GM21528 (cell line): ENCODE measurements around the gene ZDHHC14.
A peak's percentile ranks its signal among the peaks of the same experiment; 100 is the strongest.
"Not testable (repeated sequence)": the region's sequence is repeated elsewhere in the genome, so short reads cannot be mapped to it uniquely, and the experiment has no call there.

ENCODE experiments used
- ATAC-seq: cut with Tn5 transposase; IDR thresholded peaks from one replicate; pipeline ENCODE4 v1.9.1; 2021; ENCODE audit warnings: mild to moderate bottlenecking, moderate library complexity; ENCODE audit not compliant: unreplicated experiment, low FRiP score

The ZDHHC14 gene

GRCh38 chr6:157380779-157381561 is at the start of gene ZDHHC14:
TSS of gene ZDHHC14 (plus strand) at chr6:157381190.
- peak; percentile 81 for ATAC-seq

- ATAC-seq, result no peak
Observed at GRCh38 chr6:157332813-157333212, 48.2 kb upstream of the ZDHHC14 start.

GRCh38 chr6:157333537-157333936 is 47.5 kb upstream of the ZDHHC14 start:
- ATAC-seq, result no peak

GRCh38 chr6:157333956-157334355 is 47.0 kb upstream of the ZDHHC14 start:
- ATAC-seq, result no peak

GRCh38 chr6:157335829-157336228 is 45.2 kb upstream of the ZDHHC14 start:
- ATAC-seq, result no peak

GRCh38 chr6:157337276-157337675 is 43.7 kb upstream of the ZDHHC14 start:
- not testable (repeated sequence) for ATAC-seq

GRCh38 chr6:157337751-157338150 is 43.2 kb upstream of the ZDHHC14 start:
- no peak for ATAC-seq

GRCh38 chr6:157339432-157339831 is 41.6 kb upstream of the ZDHHC14 start:
- ATAC-seq, result no peak

GRCh38 chr6:157343732-157344131 is 37.3 kb upstream of the ZDHHC14 start:
- ATAC-seq, result no peak

- ATAC-seq, result no peak
Observed at GRCh38 chr6:157346373-157346772, 34.6 kb upstream of the ZDHHC14 start.

- ATAC-seq, result no peak
Observed at GRCh38 chr6:157358287-157358686, 22.7 kb upstream of the ZDHHC14 start.

- no peak for ATAC-seq
Observed at GRCh38 chr6:157361886-157362285, 19.1 kb upstream of the ZDHHC14 start.

- ATAC-seq, result no peak
Observed at GRCh38 chr6:157364705-157365104, 16.3 kb upstream of the ZDHHC14 start.

GRCh38 chr6:157366648-157367047 is 14.3 kb upstream of the ZDHHC14 start:
- no peak for ATAC-seq

- ATAC-seq, result no peak
Observed at GRCh38 chr6:157368359-157369049, 12.5 kb upstream of the ZDHHC14 start.

GRCh38 chr6:157370755-157371154 is 10.2 kb upstream of the ZDHHC14 start:
- no peak for ATAC-seq

GRCh38 chr6:157372501-157373280 is 8.3 kb upstream of the ZDHHC14 start:
- ATAC-seq, result no peak

GRCh38 chr6:157374889-157375443 is 6.0 kb upstream of the ZDHHC14 start:
- no peak for ATAC-seq

- no peak for ATAC-seq
Observed at GRCh38 chr6:157376241-157376640, 4.7 kb upstream of the ZDHHC14 start.

GRCh38 chr6:157376706-157377230 is 4.2 kb upstream of the ZDHHC14 start:
- no peak for ATAC-seq
